GM21367 (cell line): ENCODE results near the gene RSPH3.

Experiments used
- ATAC-seq: cut with Tn5 transposase; IDR thresholded peaks from one replicate; pipeline ENCODE4 v1.9.1; 2021; ENCODE audit not compliant: unreplicated experiment

RSPH3 gene

DNA sequence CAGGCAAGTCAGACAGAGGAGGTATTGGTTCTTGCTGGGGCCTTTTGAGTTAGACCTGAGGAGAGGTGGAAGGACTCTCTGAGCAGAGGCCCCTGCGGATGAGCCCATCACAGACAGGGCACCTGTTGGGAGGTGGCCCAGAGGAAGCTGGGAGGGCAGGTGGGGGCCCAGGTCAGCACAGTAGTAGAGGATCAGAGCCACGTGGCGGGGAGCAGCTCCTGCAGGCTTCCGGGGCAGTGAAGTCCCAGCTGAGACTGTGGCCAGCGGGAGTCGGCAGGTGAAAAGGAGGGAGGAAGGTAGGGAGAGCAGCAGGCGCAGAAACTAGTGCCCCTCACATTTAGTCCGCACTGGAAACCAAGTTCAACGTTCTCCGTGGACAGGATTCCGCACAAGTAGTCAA lies 61.8 kb downstream of the RSPH3 start:
- no peak for ATAC-seq

DNA sequence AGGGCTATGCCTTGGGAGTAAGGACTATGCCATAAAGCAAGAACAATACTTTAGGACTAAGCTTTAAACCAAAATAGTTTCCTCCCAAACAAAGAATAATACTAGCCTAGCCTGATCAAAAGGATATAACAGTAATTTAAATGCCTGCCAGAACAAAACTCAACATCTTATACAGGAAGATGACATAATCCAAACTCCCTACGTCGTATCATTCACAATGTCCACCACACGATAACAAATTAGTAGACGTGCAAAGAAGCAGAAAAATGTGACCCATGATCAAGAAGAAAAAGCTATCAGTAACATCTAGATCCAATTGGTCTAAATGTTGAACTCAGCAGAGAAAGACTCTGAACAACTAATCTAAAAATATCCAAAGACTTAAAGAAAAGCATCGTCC lies 65.8 kb downstream of the RSPH3 start:
- no peak for ATAC-seq

DNA sequence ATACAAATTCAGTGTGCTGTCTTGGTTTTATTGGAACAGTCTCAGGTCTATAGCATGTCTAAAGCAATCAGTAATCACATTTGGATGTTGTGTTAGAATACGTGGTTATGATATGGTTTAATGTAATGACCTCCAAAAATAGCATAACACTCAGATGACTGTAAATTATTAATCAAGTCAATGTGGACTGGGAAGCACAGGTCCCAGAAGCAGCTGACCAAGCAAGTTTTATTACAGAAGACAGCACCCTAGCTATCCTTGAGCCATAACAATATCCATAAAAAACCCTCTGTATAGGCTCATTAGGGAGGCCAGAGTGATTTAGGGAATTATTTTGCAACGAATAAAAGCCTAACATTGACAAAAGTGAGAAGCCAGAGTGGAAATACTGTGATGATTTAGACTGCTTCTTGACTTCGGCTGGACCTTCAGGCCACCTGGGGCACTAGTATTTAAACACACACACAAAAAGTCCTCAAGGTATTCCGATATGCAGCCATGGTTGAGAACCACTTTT lies 66.9 kb downstream of the RSPH3 start:
- ATAC-seq, result no peak

DNA sequence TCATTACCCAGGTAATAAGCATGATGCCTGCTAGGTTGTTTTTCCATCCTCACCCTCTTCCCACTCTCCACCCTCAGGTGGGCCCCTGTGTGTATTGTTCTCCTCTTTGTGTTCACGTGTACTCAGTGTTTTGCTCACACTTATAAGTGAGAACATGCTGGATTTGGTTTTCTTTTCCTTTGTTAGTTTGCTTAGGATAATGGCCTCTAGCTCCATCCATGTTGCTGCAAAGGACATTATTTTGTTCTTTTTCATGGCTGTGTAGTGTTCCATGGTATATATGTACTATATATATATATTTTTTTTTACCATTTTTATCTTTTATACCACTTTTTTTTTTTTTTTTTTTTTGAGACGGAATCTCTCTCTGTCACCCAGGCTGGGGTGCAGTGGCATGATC lies 71.9 kb downstream of the RSPH3 start:
- no peak for ATAC-seq

DNA sequence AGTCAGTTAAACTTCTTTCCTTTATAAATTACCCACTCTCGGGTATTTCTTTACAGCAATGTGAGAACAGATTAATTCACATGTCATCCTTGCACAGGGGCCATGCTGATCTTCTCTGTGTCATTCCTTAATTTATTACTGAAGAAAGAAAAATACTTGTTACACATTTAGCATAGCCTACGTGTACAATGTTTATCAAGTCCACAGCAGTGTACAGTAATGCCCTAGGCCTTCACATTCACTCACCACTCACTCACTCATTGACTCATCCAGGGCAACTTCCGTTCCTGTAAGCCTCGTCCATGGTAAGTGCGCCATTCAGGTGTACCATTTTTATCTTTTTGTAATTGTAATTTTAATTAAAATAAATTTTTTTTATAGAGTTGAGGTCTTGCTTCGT lies 73.6 kb downstream of the RSPH3 start:
- ATAC-seq, result no peak

DNA sequence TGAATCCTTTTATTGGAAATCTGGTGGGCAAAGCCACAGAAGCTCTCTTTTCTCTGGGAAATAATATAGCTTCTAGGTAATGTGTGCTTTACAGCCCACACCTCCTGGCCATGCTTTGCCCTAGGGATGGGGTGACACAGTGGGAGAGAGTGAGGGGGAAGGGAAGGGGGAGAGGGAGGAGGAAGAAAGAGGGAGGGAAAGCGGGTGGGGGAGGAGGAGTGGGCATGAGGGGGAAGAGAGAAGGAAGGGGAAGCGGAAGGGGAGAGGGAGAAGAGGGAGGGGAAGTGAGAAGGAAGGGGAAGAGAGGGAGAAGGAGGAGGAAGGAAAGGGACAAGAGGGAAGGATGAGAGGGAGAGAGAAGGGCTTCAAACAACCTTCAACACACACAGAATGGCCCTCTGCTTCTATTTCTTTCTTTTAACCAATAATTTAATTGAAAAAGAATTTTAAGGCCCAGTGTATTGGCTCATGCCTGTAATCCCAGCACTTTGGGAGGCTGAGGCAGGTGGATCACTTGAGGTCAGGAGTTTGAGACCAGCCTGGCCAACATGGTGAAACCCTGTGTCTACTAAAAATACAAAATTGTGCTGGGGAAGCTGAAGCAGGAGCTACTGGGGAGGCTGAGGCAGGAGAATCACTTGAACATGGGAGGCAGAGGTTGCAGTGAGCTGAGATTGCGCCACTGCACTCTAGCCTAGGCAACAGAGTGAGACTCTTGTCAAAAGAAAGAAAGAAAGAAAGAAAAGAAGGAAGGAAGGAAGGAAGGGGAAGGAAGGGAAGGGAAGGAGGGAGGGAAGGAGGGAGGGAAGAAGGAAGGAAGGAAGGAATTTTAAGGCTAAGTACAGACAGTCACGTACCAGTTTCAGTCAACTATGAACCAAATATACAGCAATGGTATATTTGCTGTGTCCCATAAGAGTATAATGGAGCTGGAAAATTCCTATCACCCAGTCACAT lies 75.2 kb downstream of the RSPH3 start:
- no peak for ATAC-seq

DNA sequence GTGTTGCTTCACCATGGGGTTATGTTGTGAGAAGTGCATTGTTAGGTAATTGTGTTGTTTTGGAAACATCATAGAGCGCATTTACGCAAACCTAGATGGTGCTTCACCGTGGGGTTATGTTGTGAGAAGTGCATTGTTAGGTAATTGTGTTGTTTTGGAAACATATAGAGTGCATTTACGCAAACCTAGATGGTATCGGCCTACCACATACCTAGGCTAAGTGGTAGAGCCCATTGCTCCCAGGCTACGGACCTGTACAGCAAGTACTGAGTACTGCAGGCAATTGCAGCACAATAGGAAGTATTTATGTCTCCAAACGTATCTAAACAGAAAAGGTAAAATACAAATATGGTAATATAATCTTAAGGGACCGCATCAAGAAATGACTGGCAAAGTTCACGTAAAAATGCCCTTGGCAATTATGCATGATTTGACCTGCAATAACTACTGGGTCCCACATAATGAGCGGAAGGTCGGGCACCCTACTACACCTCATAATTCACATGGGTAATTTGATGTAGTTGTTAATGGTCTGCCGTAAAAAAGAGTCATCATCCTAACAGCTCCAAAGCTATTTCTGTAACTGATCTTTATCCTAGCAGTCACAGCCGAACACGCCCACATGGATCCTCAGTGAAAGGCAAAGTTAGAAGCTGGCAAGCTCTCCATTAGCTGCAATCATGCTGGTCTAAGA lies 76.0 kb downstream of the RSPH3 start:
- no peak for ATAC-seq
